ENCODE data around the gene SBNO2. TPM values are rescaled to one million over a fixed set of nuclear protein-coding genes. Genes with fewer than 3 reads are reported as not detected.
A peak's percentile ranks its signal among the peaks of the same experiment; 100 is the strongest.

Gene SBNO2
- total RNA-seq, 1 donor from 2014 or later, result 3.3 TPM

DNA sequence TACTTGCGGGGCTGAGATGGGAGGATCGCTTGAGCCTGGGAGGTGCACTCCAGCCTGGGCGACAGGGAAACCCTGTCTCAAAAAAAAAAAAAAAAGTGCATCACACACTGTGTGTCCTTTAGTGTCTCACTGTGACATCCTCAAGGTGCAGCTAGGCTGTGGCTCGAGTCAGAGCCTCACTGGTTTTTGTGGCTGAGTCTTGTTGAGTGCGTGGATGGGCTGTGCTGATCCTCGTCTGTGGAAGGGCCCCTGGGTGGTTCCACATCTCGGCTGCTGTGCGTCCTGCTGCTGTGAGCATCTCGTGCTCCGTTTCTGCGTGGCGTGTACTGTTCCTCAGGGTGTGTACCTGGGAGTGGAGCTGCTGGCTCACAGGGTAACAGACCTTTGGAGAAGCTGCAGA is 42.7 kb upstream of the SBNO2 start:
- Mint-ChIP-seq H3K4me3 (no peak overlapping the region), H3K9me3 (no peaks in the 10 kb centered on the region), H3K36me3 (peaks cover 4% of the 10 kb centered on the region), H3K27me3 (ENCODE audit: insufficient read depth, low read depth) (no peaks in the 10 kb centered on the region), H3K27ac (peak overlapping the region; percentile 33), H3K4me1 (peaks cover 27% of the 10 kb centered on the region)
- Histone ChIP-seq H3K36me3 (no peaks in the 10 kb centered on the region), H3K79me2 (ENCODE audit: low read depth) (peaks cover 77% of the 10 kb centered on the region), H3K9me3 (ENCODE audit: low read depth) (no peaks in the 10 kb centered on the region), H3K4me1 (peaks cover 5% of the 10 kb centered on the region), H2AFZ (replicated peaks) (no peak overlapping the region), H3K27ac (no peak overlapping the region), H3K4me2 (no peak overlapping the region), H3F3A (ENCODE audit: low read depth) (peaks cover 4% of the 10 kb centered on the region), H3K4me3 (no peak overlapping the region), H3K9ac (no peak overlapping the region), H4K20me1 (ENCODE audit: low read depth) (peaks cover 89% of the 10 kb centered on the region), H3K27me3 (no peaks in the 10 kb centered on the region)
- TF ChIP-seq EZH2 (IDR thresholded peaks at IDR 0.05) (no peak), EZH2phosphoT487 (IDR thresholded peaks at IDR 0.05) (no peak)
- TF ChIP-seq, protein P1, sequence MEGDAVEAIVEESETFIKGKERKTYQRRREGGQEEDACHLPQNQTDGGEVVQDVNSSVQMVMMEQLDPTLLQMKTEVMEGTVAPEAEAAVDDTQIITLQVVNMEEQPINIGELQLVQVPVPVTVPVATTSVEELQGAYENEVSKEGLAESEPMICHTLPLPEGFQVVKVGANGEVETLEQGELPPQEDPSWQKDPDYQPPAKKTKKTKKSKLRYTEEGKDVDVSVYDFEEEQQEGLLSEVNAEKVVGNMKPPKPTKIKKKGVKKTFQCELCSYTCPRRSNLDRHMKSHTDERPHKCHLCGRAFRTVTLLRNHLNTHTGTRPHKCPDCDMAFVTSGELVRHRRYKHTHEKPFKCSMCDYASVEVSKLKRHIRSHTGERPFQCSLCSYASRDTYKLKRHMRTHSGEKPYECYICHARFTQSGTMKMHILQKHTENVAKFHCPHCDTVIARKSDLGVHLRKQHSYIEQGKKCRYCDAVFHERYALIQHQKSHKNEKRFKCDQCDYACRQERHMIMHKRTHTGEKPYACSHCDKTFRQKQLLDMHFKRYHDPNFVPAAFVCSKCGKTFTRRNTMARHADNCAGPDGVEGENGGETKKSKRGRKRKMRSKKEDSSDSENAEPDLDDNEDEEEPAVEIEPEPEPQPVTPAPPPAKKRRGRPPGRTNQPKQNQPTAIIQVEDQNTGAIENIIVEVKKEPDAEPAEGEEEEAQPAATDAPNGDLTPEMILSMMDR (IDR thresholded peaks at IDR 0.05), result no peak
- no peak for DNase-seq (ENCODE audit: low spot score)

DNA sequence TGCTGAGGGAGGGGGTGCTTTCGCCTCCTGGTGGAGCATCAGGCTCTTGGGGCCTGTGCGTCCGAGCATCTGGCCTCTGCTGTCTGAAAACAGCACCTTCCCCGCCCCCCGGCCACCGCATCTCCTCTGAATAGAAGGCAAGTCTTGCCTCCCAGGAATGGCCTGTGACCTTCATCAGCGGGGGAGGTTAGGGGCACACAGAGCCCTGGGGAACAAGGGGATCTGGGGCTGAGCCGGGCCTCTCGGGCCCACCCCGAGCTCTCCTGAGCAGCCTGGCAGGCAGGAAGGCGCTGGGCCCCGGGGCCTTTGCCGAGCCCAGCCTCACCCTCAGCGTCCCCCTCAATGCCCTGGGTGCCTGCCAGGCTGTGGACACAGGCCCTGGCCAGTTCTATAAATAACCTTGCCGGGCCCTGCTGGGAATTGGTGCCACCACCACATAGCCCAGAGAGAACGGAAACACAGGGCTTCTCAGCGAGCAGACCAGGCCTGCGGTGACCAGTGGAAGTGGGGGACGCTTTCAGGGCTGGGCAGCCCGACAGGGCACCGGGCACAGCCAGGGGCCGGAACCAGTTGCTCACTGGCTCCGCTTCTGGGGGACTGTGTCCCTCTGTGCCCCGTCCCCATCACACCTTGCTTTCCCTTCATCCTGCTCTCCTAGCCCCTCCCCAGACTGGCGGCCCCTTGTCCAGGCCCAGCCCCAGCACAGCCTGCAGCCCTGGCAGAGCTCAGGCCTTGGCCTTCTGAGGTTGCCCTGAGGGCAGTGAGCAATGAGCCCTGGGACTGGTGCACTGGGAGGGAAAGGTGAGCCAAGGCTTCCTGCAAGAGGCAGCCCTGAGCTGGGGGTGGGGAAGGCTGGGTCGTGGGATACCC is 41.0 kb upstream of the SBNO2 start:
- Histone ChIP-seq H3K36me3 (no peaks in the 10 kb centered on the region), H3K4me2 (no peak overlapping the region)

DNA sequence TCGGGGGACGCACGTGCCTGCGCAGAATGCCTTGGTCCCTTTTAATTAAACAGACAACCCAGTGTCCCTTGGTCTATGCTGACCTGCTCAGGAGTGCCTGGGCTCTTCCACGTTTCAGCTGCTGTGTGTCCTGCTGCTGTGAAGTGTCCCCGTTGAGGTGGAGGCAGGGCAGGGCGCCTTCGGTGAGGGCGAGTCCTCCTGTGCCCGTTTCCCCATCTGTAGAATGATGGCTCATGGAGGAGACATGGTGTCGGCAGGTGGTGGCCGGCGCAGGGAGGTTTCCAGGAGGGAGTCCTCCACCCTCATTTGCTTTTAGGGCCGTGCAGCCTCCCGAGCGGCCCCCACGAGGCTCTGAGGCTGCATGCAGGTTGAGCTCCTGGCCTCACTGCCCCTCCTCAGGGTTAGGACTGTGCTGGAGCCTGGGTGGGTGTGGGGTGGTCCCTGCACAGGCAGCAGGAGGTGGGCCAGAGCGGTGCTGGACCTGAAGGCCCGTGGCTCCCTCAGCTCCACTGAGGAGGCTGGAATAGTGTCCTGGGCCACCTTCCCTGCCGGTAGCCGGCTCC is 40.3 kb upstream of the SBNO2 start:
- Histone ChIP-seq H3K79me2 (ENCODE audit: low read depth) (peaks cover 100% of the 10 kb centered on the region), H3K4me3 (no peak overlapping the region), H3K9ac (no peak overlapping the region), H3K9me3 (ENCODE audit: low read depth) (no peaks in the 10 kb centered on the region), H4K20me1 (ENCODE audit: low read depth) (peaks cover 95% of the 10 kb centered on the region), H3K27me3 (no peaks in the 10 kb centered on the region), H3K4me2 (no peak overlapping the region), H3K4me1 (peaks cover 5% of the 10 kb centered on the region), H3K36me3 (no peaks in the 10 kb centered on the region), H3K27ac (no peak overlapping the region), H2AFZ (replicated peaks) (no peak overlapping the region), H3F3A (ENCODE audit: low read depth) (peaks cover 4% of the 10 kb centered on the region)
- Mint-ChIP-seq H3K4me3 (peak overlapping the region; percentile 38), H3K36me3 (peaks cover 12% of the 10 kb centered on the region), H3K9me3 (no peaks in the 10 kb centered on the region), H3K27me3 (ENCODE audit: insufficient read depth, low read depth) (no peaks in the 10 kb centered on the region), H3K27ac (no peak overlapping the region), H3K4me1 (peaks cover 35% of the 10 kb centered on the region)
- no peak for DNase-seq (ENCODE audit: low spot score)
- TF ChIP-seq EZH2phosphoT487 (IDR thresholded peaks at IDR 0.05) (no peak), EZH2 (IDR thresholded peaks at IDR 0.05) (no peak)
- TF ChIP-seq, protein P1 (IDR thresholded peaks at IDR 0.05), result no peak

More for the DNA sequence above, 41.0 kb upstream of the SBNO2 start:
- TF ChIP-seq, protein P1 (IDR thresholded peaks at IDR 0.05), result no peak
- TF ChIP-seq EZH2 (IDR thresholded peaks at IDR 0.05), result no peak
- no peak for TF ChIP-seq EZH2phosphoT487 (IDR thresholded peaks at IDR 0.05)
- Histone ChIP-seq H3K4me1 (peaks cover 5% of the 10 kb centered on the region), H3F3A (ENCODE audit: low read depth) (peaks cover 4% of the 10 kb centered on the region), H4K20me1 (ENCODE audit: low read depth) (peaks cover 93% of the 10 kb centered on the region), H3K9ac (no peak overlapping the region), H3K27me3 (no peaks in the 10 kb centered on the region), H3K9me3 (ENCODE audit: low read depth) (no peaks in the 10 kb centered on the region), H2AFZ (replicated peaks) (no peak overlapping the region), H3K27ac (peak overlapping the region; percentile 29), H3K79me2 (ENCODE audit: low read depth) (peaks cover 93% of the 10 kb centered on the region), H3K4me3 (no peak overlapping the region)
- Mint-ChIP-seq H3K9me3 (no peaks in the 10 kb centered on the region), H3K4me3 (no peak overlapping the region), H3K36me3 (peaks cover 9% of the 10 kb centered on the region), H3K27ac (no peak overlapping the region), H3K27me3 (ENCODE audit: insufficient read depth, low read depth) (no peaks in the 10 kb centered on the region), H3K4me1 (peaks cover 33% of the 10 kb centered on the region)
- no peak for DNase-seq (ENCODE audit: low spot score)

All from neural progenitor cell (in vitro differentiated cells).